GM18508 (cell line): ENCODE measurements around the gene NF2.
"Not testable (repeated sequence)": the region's sequence is repeated elsewhere in the genome, so short reads cannot be mapped to it uniquely, and the experiment has no call there.

Experiments used
- ATAC-seq: cut with Tn5 transposase; IDR thresholded peaks from one replicate; pipeline ENCODE4 v1.9.1; 2021; ENCODE audit warnings: moderate number of reproducible peaks; ENCODE audit not compliant: insufficient read depth, unreplicated experiment

Gene NF2

GRCh38 chr22:29603358-29604075, at the start of gene NF2:
Gene NF2, plus strand, starts transcription at chr22:29603633. Its CDS starts 366 bp downstream, at chr22:29603999.
- ATAC-seq, result peak; percentile 88

- ATAC-seq, result no peak
Observed at GRCh38 chr22:29555065-29555644, 48.3 kb upstream of the NF2 start.

- no peak for ATAC-seq
Observed at GRCh38 chr22:29559030-29559429, 44.4 kb upstream of the NF2 start.

GRCh38 chr22:29559853-29560252, 43.6 kb upstream of the NF2 start:
- ATAC-seq, result no peak

- ATAC-seq, result no peak
Observed at GRCh38 chr22:29563652-29564460, 39.6 kb upstream of the NF2 start.

GRCh38 chr22:29566513-29566912, 36.9 kb upstream of the NF2 start:
- ATAC-seq, result not testable (repeated sequence)

- no peak for ATAC-seq
Observed at GRCh38 chr22:29567338-29567737, 36.1 kb upstream of the NF2 start.

- ATAC-seq, result no peak
Observed at GRCh38 chr22:29569011-29569678, 34.3 kb upstream of the NF2 start.

- ATAC-seq, result no peak
Observed at GRCh38 chr22:29570456-29570855, 33.0 kb upstream of the NF2 start.

- no peak for ATAC-seq
Observed at GRCh38 chr22:29570912-29571549, 32.4 kb upstream of the NF2 start.

GRCh38 chr22:29574762-29575450, 28.5 kb upstream of the NF2 start:
- no peak for ATAC-seq

GRCh38 chr22:29578462-29579200, 24.8 kb upstream of the NF2 start:
- no peak for ATAC-seq

- ATAC-seq, result no peak
Observed at GRCh38 chr22:29580200-29580810, 23.1 kb upstream of the NF2 start.

GRCh38 chr22:29581799-29582198, 21.6 kb upstream of the NF2 start:
- no peak for ATAC-seq

GRCh38 chr22:29584975-29585374, 18.5 kb upstream of the NF2 start:
- ATAC-seq, result no peak

GRCh38 chr22:29586193-29586705, 17.2 kb upstream of the NF2 start:
- ATAC-seq, result not testable (repeated sequence)

GRCh38 chr22:29587938-29588699, 15.3 kb upstream of the NF2 start:
- ATAC-seq, result no peak

GRCh38 chr22:29593923-29594322, 9.5 kb upstream of the NF2 start:
- ATAC-seq, result no peak
